Measurements from ENCODE around the gene RNU7-1.
A peak's percentile ranks its signal among the peaks of the same experiment; 100 is the strongest.
"Not testable (repeated sequence)": the region's sequence is repeated elsewhere in the genome, so short reads cannot be mapped to it uniquely, and the experiment has no call there.

The RNU7-1 gene

DNA sequence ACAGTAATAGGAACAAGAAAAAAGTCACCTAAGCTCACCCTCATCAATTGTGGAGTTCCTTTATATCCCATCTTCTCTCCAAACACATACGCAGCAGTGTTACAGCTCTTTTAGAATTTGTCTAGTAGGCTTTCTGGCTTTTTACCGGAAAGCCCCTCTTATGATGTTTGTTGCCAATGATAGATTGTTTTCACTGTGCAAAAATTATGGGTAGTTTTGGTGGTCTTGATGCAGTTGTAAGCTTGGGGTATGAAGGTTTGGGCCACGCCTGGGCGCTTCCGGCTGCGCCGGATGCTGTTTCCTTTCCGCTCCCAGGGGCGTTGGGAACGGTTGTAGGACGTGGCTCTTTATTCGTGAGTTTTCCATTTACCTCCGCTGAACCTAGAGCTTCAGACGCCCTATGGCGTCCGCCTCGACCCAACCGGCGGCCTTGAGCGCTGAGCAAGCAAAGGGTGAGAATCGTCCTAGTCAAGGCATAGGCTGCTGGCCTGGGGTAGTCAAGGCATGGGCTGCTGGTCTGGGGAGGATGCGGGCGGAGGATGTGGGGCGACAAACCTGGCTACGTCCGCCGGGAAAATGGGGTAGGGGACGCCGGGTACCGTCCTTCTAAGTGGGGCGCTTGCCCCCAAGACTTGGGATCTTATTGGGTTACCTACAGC, at the start of gene RNU7-1, which contains the start of gene C12orf57:
Gene RNU7-1 (plus strand): TSS at position 95 of the 659 bp plus-strand sequence.
Gene C12orf57 (plus strand): TSS at position 301 of the 659 bp plus-strand sequence. CDS start 100 bp downstream, at position 401.
- FAIRE-seq = peak; percentile 2

DNA sequence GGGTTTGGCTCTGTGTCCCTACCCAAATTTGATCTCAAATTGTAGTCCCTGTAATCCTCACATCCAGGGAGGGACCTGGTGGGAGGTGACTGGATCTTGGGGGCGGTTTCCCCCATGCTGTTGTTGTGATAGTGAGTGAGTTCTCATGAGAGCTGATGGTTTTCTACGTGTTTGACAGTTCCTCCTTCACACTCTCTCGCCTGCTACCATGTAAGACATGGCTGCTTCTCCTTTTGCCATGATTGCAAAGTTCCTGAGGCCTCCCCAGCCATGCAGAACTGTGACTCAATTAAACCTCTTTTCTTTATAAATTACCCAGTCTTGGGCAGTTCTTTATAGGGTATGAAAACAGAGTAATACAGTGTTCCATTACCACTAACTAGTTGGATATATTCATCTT, 49.3 kb upstream of the RNU7-1 start:
- FAIRE-seq (no peak), DNase-seq (ENCODE audit: low spot score) (no peak)

More for the DNA sequence above, at the start of gene RNU7-1, which contains the start of gene C12orf57:
- DNase-seq (ENCODE audit: low spot score) = peak; percentile 95

DNA sequence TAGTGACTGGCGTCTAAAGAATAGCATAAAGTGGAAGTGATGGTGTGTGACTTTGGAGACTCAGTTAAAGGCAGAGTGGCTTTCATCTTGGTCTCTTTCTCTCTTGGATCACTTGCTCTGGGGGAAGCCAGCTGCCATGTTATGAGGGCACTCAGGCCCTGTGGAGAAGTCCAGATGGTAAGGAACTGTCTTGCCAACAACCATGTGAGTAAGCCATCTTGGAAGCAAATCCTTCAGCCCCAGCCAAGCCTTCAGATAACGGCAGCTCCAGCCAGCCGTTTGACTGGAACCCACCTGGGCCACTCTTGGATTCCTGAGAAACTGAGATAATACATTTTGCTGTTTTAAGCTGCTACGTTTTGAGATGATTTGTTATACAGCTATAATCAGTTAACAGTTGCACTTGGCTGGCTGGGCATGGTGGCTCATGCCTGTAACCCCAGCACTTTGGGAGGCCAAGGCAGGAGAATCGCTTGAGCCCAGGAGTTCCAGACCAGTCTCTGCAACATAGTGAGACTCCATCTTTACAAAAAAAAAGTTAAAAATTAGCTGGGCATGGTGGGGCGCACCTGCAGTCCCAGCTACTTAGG, 46.7 kb upstream of the RNU7-1 start:
- no peak for DNase-seq (ENCODE audit: low spot score)
- FAIRE-seq = no peak

DNA sequence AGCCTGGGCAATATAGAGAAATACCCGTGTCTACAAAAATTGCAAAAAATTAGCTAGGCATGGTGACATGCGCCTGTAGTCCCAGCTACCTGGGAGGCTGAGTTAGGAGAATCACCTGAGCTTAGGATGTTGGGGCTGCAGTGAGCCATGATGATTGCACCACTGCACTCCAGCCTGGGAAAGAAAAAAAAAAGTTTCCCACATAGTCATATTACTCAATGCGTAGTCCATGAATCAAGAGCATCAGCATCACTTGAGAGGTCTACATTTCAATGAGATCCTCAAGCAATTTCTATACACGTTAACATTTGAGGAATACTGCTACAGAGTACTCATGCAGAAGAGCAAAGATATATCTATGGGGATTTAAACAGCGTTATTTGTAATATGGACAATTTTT, 44.2 kb upstream of the RNU7-1 start:
- DNase-seq (ENCODE audit: low spot score) (no peak), FAIRE-seq (no peak)

DNA sequence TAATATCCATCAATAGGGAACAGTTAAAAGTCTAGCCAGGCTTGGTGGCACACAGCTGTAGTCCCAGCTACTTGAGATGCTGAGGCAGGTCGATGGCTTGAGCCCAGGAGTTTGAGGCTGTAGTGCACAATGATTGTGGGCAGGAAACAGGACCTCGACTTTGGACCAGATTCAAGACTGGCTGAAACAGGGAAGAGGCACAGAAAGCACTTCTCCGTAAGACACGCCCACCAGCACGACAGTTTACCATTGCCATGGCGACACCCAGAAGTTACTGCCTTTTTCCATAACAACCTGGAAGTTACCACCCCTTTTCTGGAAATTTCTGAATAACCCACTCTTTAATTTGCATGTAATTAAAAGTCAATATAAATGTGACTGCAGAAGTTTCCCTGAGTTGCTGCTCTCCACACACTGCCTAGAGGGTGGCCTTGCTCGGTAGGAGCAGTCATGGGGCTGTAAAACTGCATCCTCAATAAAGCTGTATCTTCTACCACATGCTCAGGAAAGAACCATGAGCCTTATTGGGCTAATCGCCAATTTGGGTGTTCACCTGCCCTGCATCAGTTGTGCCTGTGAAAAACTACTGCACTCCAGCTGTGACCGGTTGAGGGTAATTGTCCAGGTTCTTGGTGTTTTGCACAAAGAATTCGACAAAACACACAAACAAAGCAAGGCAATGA, 43.6 kb upstream of the RNU7-1 start:
- FAIRE-seq (no peak), DNase-seq (ENCODE audit: low spot score) (no peak)

DNA sequence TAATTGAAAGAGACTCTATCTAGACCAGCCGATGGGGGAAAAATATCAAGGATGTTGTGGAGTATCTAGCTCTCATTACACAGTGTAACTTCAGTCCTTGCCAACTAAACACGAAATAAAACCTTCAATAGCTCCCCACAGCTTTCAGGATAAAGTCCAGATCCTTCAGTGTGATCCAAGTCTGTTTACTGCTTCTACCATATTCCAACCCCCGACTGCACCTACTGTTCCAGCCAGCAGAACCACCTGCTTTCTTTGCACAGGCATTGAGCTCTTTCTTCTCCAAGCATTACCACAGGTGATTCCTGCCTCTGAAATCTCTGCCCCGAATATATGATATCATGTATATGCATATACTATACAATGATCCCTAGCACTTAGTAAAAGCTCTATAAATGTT, 41.2 kb upstream of the RNU7-1 start:
- DNase-seq (ENCODE audit: low spot score) (no peak), FAIRE-seq (no peak)

DNA sequence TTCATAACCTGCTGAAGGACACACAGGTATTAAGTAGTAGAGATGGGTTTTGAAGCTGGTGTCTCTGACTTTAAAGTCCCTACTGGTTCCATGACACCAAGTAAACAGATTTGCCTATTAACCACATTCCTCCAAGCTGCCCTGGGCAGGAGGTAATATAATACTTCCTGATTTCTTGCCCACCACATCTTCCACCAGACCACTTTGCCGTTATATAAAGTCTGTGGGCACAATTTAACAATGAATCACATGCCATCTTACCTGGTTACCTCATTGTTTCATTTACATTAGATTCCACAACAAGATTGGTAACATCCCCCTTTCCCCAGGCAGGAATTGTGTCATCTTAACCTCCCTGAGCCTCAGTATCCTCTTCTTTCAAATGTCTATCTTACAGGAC, 39.9 kb upstream of the RNU7-1 start:
- FAIRE-seq (no peak), DNase-seq (ENCODE audit: low spot score) (peak; percentile 49)

DNA sequence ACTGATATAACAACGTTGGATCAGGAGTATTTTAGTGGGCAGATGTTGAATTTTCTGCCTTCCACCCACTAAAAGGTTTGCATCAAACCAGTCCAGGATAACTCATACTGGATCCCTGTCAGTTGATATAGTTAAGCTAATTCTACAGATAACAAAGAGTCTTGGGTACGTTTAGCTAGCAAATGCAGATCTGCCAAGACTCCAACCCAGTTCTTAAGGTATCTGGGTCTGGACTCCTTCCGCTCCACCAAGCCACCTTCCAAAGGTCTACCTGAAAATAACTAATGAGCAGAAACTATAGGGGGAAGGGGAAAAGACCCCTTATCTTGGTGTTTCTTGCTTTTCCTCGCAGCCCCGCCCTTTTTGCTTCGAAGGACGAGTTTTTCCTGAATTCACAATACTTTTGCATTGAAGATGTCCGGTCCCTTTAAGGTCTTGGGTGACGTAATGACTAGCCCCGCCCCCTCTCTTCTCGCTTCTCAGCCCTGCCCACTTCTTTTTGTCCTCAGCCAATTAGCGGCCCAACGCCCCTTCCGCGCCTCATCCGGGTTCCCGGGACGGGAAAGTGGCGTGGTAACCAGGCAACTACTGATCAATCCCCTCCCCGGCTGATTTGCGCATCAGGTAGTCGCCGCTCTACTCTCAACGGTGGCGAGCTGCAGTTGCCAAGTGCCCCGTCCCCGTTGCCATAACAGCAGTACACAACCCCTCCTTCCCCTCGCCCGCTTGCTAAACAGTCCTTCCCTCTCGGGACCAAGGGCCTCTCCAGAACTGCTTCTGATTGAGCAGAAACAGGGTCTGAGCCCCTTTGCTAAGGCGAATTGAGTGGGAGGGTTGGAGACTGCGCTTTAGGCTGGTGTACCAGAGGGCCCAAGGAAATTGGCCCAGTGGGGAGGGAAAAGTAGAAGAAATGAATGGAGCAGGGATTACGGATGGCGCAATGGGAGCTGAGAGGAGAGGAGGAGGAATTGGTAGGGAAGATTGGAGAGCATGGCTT, 39.0 kb upstream of the RNU7-1 start, which contains the start of gene LRRC23:
Gene LRRC23 (plus strand): TSS at position 543 of the 997 bp plus-strand sequence. CDS start 812 bp downstream, outside the sequence.
- FAIRE-seq (peak; percentile 84), DNase-seq (ENCODE audit: low spot score) (peak; percentile 79)

DNA sequence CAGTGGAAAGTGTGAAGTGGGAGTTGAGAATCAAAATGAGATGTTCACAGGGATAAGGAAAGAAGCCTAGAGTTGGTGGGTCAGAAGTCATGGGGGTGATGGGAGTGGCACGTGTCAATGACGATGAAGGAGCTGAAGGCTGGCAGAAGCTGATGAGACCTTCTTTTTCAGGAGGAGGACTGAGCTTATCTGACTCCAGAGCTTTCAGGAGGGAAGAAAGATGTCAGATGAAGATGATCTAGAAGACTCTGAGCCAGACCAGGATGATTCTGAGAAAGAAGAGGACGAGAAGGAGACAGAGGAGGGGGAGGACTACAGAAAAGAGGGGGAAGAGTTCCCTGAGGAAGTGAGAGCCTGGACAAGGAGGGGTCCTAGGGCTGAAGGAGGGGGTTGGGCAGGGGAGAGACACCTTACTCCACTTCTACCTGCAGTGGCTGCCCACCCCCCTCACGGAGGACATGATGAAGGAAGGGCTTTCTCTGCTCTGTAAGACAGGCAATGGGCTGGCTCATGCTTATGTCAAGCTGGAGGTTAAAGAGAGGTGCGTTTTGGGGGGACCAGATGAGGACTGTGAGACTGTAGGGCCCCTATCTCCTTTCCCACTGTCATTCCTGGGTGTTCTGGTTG, 38.1 kb upstream of the RNU7-1 start:
- DNase-seq (ENCODE audit: low spot score) (no peak), FAIRE-seq (no peak)

DNA sequence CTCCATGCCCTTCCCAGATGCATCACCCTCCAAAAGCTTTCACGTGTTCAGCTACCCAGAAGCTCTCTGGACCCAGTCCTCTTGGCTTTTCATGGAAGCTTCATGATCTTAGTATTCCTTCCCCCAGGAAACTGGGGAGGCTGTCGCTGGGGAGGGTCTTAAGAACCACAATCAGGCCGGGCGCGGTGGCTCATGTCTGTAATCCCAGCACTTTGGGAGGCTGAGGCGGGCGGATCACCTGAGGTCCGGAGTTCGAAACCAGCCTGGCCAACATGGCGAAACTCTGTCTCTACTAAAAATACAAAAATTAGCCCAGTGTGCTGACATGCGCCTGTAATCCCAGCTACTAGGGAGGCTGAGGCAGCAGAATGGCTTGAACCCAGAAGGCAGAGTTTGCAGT, 35.5 kb upstream of the RNU7-1 start:
- not testable (repeated sequence) for DNase-seq (ENCODE audit: low spot score); FAIRE-seq

DNA sequence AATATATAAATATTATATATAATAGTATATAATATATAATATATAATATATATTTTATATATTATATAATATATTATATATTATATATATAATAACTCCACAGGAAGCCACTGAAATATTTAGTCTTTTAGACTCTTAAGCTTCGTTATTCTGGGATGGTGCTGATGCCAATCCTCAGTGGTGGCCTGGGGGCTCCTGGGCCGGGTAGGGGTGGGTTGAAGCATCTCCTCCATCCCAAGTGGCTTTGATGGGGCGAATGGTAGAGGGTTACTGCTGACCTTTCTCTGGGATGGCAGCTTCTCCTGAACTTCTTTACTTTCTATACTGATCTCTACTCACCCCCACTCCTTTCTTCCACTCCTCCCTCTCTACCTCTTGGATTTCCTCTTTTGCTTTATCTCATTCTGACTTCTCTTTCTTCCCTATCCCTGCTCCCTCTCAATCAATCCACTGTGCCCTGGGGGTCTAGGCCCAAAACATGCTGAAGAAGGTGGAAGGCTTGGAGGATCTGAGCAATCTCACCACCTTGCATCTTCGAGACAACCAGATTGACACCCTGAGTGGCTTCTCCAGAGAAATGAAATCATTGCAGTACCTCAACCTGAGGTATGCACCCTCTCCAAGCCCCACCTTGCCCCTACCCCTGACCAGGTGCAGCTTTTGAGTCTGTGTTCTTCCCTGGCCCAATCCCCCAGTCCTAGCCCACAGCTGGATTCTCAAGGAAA, 34.0 kb upstream of the RNU7-1 start:
- no peak for DNase-seq (ENCODE audit: low spot score)
- no peak for FAIRE-seq

DNA sequence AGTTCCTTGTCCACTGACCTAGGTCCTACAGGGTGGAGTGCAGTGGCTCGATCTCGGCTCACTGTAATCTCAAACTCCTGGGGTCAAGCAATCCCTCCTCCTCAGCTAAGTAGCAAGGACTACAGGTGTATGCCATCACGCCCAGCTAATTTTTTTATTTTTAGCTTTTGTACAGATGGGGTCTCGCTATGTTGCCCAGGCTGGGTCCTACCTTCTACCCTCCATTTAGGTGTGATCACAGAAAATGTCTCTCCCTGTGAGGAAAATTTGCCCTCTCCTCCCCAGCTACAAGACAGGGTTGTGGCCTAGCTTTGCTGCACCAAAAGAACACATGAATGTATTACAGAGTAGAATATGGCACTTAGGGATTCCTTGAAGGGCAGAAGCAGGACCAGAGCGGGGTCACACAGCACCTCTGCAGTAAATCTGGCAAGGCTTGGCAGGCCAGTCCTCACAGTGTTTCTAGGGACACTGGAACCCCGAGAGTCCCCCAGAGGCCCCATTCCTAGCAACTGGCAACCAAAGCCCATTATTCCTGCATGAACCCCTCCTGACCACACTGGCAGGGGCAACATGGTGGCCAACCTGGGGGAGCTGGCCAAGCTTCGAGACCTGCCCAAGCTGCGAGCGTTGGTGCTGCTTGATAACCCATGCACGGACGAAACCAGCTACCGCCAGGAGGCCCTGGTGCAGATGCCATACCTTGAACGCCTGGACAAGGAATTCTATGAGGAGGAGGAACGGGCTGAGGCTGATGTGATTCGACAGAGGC, 31.3 kb upstream of the RNU7-1 start:
- FAIRE-seq (no peak), DNase-seq (ENCODE audit: low spot score) (no peak)

DNA sequence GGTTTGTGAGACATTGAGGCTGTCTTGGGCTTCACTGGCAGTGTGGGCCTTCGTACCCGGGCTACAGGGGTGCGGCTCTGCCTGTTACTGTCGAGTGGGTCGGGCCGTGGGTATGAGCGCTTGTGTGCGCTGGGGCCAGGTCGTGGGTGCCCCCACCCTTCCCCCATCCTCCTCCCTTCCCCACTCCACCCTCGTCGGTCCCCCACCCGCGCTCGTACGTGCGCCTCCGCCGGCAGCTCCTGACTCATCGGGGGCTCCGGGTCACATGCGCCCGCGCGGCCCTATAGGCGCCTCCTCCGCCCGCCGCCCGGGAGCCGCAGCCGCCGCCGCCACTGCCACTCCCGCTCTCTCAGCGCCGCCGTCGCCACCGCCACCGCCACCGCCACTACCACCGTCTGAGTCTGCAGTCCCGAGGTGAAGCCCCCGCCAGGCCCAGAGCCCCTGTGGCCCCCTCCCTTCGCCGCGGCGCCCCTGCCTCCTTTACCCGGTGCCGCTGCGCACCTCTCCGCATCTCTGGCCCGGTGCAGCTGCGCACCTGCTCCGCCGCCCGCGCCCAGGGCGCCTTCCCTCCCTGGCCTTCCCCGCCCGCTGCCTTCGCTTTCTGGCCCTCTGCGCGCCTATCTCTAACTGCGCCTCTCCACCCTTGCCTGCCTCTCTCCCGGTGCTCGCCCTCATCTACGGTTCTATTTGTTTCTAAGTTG, 29.2 kb upstream of the RNU7-1 start, which contains the start of gene ENO2:
Gene ENO2 (plus strand): TSS at position 335 of the 701 bp plus-strand sequence. CDS start 1,253 bp downstream, outside the sequence.
- DNase-seq (ENCODE audit: low spot score) (peak; percentile 16), FAIRE-seq (no peak)

DNA sequence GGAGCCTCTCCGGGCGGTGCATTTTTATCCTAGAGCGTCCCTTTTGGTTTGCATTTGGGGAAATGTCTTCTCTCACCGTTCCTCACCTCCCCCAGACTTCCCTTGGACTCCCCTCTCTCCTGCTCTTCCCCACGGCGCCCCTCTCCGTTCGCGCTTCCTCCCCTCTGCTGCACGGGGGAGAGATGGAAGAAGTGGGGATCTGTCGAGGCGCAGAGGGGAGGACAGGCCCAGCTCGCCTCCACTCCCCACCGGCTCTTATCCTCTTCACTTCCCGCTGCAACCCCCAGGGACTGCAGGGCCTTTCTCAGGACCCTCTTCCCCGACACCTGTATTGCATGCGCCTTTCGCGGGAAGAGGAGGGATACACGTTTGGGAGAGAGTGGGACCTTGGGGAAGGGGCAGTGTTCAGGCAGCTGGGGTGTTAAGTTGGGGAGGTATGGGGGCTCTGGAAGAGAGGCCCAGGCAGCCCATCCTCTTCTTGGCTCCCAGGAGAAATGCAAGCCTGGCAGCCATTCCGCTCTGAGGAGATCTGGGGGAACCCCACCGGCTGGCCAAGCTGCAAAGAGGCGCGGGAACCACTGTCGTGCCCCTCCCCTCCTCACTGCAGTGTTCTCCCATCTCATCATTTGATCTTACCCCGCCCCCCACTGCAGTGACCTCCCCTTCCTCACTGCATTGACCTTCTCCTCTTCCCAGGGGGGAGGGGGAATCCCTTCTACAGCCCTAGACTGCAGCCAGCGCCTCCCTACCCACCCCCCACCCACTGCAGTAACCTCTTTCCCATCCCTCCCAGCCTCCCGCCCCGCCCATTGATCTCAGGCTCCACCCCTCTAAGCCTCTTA, 28.4 kb upstream of the RNU7-1 start:
- FAIRE-seq (no peak), DNase-seq (ENCODE audit: low spot score) (no peak)

DNA sequence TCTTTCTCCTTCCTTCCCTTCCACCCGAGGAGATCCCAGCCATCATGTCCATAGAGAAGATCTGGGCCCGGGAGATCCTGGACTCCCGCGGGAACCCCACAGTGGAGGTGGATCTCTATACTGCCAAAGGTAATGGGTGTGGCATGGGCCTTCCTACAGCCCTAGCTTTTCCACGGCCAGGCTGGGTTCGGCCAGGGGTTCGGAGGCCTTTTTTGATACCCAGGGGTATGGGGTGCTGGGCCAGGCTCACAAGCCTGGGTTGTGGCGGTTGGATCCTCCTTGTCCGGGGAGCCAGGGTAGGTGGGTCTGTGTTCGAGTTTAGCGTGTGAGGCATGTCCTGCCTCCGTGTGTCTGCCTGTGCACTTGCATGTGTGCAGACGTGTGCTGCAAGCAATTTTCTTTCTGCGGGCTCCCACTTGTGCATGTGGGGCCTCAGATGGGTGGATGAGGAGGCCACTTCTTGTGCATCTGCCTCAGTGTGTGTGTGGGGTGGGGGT, 27.8 kb upstream of the RNU7-1 start:
- no peak for DNase-seq (ENCODE audit: low spot score)
- no peak for FAIRE-seq

DNA sequence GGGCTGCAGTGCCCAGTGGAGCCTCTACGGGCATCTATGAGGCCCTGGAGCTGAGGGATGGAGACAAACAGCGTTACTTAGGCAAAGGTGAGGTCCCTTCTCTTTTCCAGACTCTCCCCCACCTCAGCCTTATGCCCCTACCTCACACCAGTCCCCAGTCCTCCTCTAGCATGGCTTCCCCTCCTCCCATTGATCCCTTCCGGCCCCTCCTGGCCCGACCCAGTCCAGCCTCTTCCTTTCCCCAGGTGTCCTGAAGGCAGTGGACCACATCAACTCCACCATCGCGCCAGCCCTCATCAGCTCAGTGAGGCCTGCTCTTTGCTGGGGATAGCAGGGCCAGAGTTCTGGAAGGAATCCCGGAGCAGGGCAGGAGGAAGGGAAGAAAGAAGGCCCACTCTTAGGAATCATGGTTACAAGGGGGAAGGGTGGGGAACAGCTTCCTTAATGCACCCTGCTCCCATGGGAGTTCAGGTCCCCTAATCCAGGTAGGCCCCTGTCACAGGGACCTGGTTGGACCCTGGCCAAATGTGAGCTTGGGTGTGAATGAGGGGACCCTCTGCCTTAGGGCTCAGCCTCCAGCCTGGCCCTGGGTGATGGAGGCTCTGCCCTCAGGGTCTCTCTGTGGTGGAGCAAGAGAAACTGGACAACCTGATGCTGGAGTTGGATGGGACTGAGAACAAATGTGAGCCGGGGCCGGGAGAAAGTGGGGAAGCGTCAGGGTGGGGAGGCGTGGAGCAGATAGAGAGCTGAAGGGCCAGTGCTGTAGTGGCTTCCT, 27.0 kb upstream of the RNU7-1 start:
- DNase-seq (ENCODE audit: low spot score) = no peak
- no peak for FAIRE-seq

Data from RCC 7860 (cell line).